Neutrophil (primary cell): ENCODE measurements around the gene ACAD8.

Experiments used
- H3K27ac ChIP-seq: fragments of 200-600 bp; sonication (generic); 2 replicates; pipeline ENCODE4 v1.5.1; 2016; ENCODE audit warnings: mild to moderate bottlenecking, moderate library complexity
- H3K27me3 ChIP-seq: fragments of 200-600 bp; sonication (generic); 2 replicates; pipeline ENCODE4 v1.6.0; 2016; ENCODE audit warnings: mild to moderate bottlenecking
- H3K36me3 ChIP-seq: fragments of 200-600 bp; sonication (generic); 2 replicates; pipeline ENCODE4 v1.5.1; 2017
- H3K4me1 ChIP-seq, 2 experiments: fragments of 200-600 bp in 1 of 2; sonication (generic) in 1 of 2; 1 replicate in 1 of 2; 2 replicates in 1 of 2; pipeline versions ENCODE4 v1.5.1 to v1.6.1; 2013 to 2016; ENCODE audit warnings: low read depth in 1 of 2, low read length in 1 of 2, mild to moderate bottlenecking in 1 of 2, moderate library complexity in 1 of 2; ENCODE audit not compliant: control insufficient read depth in 1 of 2, insufficient read depth in 1 of 2
- H3K4me3 ChIP-seq, 2 experiments: fragments of 200-600 bp in 1 of 2; sonication (generic) in 1 of 2; 1 replicate in 1 of 2; 2 replicates in 1 of 2; pipeline ENCODE4 v1.5.1; 2013 to 2016; ENCODE audit warnings: low read depth in 1 of 2, low read length in 1 of 2, mild to moderate bottlenecking in 1 of 2, moderate library complexity in 1 of 2
- H3K9me3 ChIP-seq: fragments of 200-600 bp; sonication (generic); 2 replicates; pipeline ENCODE4 v1.5.1; 2016
- TF ChIP-seq, protein P1 (sequence below): fragments of 200-600 bp; sonication (generic); IDR thresholded peaks from 2 replicates; pipeline ENCODE4 v1.5.1; 2016; ENCODE audit warnings: antibody characterized with exemption

ACAD8 gene

DNA sequence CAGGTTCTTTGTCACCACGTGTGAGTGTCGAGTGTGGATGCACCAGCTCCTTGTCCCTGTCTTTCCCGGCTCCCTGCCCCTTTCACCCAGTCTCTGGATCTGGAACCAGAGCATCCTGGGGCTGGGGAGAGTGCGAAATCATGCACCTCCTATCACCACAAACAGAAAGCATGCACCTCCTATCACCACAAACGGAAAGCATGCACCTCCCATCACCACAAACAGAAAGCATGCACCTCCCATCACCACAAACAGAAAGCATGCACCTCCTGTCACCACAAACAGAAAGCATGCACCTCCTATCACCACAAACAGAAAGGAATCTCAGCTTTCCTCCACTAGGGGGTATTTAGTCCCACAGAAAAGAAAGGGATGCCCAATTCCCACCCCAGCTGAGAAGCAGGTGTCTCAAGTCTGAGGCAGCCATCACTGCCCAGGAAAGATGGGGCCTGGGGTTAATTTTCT lies 16.9 kb downstream of the ACAD8 start:
- no peak overlapping the region for H3K4me3 ChIP-seq
- H3K27me3 ChIP-seq, result peaks cover 67% of the 10 kb centered on the region
- H3K9me3 ChIP-seq, result no peaks in the 10 kb centered on the region
- H3K4me1 ChIP-seq, result peaks cover 14 to 25% of the 10 kb centered on the region in 2 experiments
- H3K27ac ChIP-seq, result no peak overlapping the region
- TF ChIP-seq, protein P1, sequence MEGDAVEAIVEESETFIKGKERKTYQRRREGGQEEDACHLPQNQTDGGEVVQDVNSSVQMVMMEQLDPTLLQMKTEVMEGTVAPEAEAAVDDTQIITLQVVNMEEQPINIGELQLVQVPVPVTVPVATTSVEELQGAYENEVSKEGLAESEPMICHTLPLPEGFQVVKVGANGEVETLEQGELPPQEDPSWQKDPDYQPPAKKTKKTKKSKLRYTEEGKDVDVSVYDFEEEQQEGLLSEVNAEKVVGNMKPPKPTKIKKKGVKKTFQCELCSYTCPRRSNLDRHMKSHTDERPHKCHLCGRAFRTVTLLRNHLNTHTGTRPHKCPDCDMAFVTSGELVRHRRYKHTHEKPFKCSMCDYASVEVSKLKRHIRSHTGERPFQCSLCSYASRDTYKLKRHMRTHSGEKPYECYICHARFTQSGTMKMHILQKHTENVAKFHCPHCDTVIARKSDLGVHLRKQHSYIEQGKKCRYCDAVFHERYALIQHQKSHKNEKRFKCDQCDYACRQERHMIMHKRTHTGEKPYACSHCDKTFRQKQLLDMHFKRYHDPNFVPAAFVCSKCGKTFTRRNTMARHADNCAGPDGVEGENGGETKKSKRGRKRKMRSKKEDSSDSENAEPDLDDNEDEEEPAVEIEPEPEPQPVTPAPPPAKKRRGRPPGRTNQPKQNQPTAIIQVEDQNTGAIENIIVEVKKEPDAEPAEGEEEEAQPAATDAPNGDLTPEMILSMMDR, result no peak
- peaks cover under 1% of the 10 kb centered on the region for H3K36me3 ChIP-seq

DNA sequence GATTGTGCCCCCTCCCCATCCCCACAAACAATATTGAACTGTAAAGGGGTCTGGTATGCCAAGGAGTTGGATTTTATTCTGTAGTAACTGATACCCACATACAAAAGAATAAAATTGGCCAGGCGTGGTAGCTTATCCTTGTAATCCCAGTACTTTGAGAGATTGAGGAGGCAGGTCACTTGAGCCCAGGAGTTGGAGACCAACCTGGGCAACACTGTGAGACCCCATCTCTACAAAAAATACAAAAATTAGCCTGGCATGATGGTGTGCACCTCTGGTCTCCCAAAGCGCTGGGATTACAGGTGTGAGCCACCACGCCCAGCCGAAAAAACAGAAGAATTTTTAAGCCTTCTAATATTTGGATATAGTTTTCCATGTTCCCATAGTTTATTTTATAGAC lies 18.6 kb downstream of the ACAD8 start:
- H3K27me3 ChIP-seq, result peaks cover 84% of the 10 kb centered on the region
- H3K9me3 ChIP-seq, result no peaks in the 10 kb centered on the region
- H3K4me1 ChIP-seq, result peaks cover 18 to 29% of the 10 kb centered on the region in 2 experiments
- H3K4me3 ChIP-seq, result no peak overlapping the region
- H3K36me3 ChIP-seq, result no peaks in the 10 kb centered on the region
- no peak overlapping the region for H3K27ac ChIP-seq
- TF ChIP-seq, protein P1, result no peak

DNA sequence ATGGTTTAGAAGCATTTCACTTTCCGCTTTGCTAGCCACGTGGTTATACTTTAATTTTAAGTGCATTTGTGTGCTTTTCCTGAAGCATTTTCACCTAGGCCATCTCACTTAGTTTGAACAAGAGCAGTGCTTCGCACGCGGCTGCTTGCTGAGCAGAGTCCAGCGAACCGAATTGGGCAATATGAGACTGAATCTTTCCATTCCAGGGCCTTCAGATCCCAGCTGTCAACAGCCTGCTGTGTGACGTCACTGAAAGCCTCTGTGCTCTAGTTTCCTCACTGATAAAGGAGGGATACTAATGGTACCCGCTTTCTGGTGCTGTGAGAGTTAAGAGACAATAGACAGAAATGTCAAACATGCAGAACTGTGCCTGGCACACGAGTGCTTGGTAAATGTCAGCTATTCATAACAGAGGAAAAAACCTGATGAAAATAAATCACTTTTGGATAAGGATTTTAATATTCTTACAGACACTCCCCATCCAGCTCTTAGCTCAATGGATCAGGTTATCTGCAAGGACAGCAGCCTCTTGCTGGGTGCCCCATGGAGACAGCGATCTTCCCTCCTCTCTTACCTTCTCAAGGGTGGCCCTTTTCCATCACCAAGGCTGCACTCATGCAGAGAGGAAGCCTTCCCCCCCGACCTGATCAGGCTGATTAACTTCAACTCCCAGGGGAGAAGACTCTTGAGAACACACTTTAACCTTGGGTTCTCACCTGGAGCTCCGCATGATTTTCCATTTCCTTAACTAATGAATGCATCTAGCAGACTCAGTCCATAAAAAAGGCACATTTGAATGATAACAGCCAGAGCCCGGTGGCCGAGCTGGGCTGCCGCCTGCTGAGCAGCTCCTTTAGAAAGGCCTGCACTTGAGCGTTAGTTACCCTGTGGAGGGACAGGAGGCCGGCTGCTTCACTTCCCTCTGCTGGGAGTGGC lies 19.3 kb downstream of the ACAD8 start:
- Histone ChIP-seq H3K4me1 (peaks cover 11 to 23% of the 10 kb centered on the region in 2 experiments), H3K27me3 (peaks cover 90% of the 10 kb centered on the region), H3K36me3 (no peaks in the 10 kb centered on the region), H3K4me3 (no peak overlapping the region), H3K9me3 (no peaks in the 10 kb centered on the region), H3K27ac (no peak overlapping the region)
- TF ChIP-seq, protein P1, result no peak

DNA sequence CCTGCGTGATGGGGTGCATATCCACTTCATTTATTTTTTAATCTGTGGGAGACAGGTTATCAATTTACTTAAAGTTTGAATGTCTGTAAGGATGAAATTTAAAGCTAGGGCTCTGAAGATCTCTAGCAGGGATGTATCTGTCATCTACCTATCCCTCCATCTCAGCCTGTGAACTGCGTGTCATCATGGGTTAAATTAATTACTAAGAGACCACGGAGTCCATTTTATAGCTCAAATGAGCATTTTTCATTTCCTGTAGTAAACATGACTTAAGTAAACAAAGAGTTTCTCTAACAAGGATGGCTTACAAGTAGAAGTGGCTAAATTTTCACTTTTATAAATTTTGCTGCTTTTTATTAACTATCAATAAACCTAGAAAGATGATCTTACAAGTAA lies 19.9 kb downstream of the ACAD8 start:
- TF ChIP-seq, protein P1, result no peak
- Histone ChIP-seq H3K4me1 (peaks cover 11 to 17% of the 10 kb centered on the region in 2 experiments), H3K9me3 (no peaks in the 10 kb centered on the region), H3K27me3 (peaks cover 97% of the 10 kb centered on the region), H3K27ac (no peak overlapping the region), H3K36me3 (no peaks in the 10 kb centered on the region), H3K4me3 (no peak overlapping the region)

DNA sequence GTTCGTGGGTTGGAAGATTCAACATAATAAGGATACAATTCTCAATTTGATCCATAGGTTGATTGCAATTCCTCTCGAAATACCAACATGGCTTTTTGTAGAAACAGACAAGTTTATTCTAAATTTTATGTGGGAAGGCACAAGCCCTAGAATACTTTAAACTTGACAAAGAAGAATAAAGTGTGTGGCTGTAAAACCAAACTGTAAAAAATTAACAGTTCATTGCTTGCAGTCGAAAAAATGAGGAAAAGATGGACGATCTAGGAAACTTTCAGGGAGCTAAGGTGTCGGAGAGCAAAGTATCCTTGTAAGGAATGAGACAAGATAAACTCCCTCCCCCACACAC lies 21.8 kb downstream of the ACAD8 start:
- TF ChIP-seq, protein P1, result no peak
- no peak overlapping the region for H3K27ac ChIP-seq
- H3K27me3 ChIP-seq, result peaks cover 100% of the 10 kb centered on the region
- H3K36me3 ChIP-seq, result no peaks in the 10 kb centered on the region
- H3K9me3 ChIP-seq, result no peaks in the 10 kb centered on the region
- H3K4me1 ChIP-seq, result peaks cover 11 to 17% of the 10 kb centered on the region in 2 experiments
- H3K4me3 ChIP-seq, result peak overlapping the region in 1 of 2 experiments; percentile 49
